K562 (cell line): ENCODE data around the gene PNPLA2. TPM values are rescaled to one million over a fixed set of nuclear protein-coding genes. Genes with fewer than 3 reads are reported as not detected.

ENCODE experiments used
- ATF7 ChIP-seq: fragments of 450-650 bp; IDR thresholded peaks from 2 replicates; pipeline ENCODE4 v1.7.1; 2014; ENCODE audit warnings: mild to moderate bottlenecking, moderate library complexity
- BRD4 ChIP-seq: fragments of 200-600 bp; sonication (generic); IDR thresholded peaks from 2 replicates; pipeline ENCODE4 v1.6.1; 2017; ENCODE audit warnings: inconsistent platforms
- CBFB ChIP-seq: sonication (generic); formaldehyde crosslinking; IDR thresholded peaks from 2 replicates; pipeline ENCODE4 v1.4.0; 2020; ENCODE audit warnings: mild to moderate bottlenecking, missing genetic modification reagents
- CEBPB ChIP-seq: fragments of 450-650 bp; IDR thresholded peaks from 2 replicates; pipeline ENCODE4 v1.6.1; 2016; ENCODE audit warnings: missing genetic modification characterization, missing compliant biosample characterization
- CTBP1 ChIP-seq: fragments of 450-650 bp; IDR thresholded peaks from 2 replicates; pipeline ENCODE4 v1.6.1; 2016; ENCODE audit warnings: borderline replicate concordance
- DPF2 ChIP-seq: fragments of 450-650 bp; IDR thresholded peaks from 2 replicates; pipeline ENCODE4 v1.6.1; 2016
- E2F1 ChIP-seq: sonication (generic); formaldehyde crosslinking; IDR thresholded peaks from 2 replicates; pipeline ENCODE4 v1.8.1; 2023; ENCODE audit warnings: mild to moderate bottlenecking, missing genetic modification reagents, moderate library complexity
- EGR1 ChIP-seq: fragments of 450-650 bp; conservative IDR thresholded peaks from 2 replicates; pipeline ENCODE4 v1.6.1; 2017; ENCODE audit warnings: mild to moderate bottlenecking
- HDAC2 ChIP-seq: fragments of 450-650 bp; IDR thresholded peaks from 2 replicates; pipeline ENCODE4 v1.6.1; 2016; ENCODE audit warnings: mild to moderate bottlenecking
- HDGF ChIP-seq: fragments of 450-650 bp; IDR thresholded peaks from 2 replicates; pipeline ENCODE4 v1.6.1; 2016
- ILF3 ChIP-seq: fragments of 450-650 bp; IDR thresholded peaks from 2 replicates; pipeline ENCODE4 v1.6.1; 2018; ENCODE audit warnings: antibody characterized with exemption, mild to moderate bottlenecking, moderate library complexity, borderline replicate concordance
- KAT8 ChIP-seq: fragments of 450-650 bp; IDR thresholded peaks from 2 replicates; pipeline ENCODE4 v1.6.1; 2016; ENCODE audit warnings: low read depth, mild to moderate bottlenecking
- KLF6 ChIP-seq: fragments of 250-450 bp; sonication (Bioruptor Pico); IDR thresholded peaks from 2 replicates; pipeline ENCODE4 v1.4.0; 2020; ENCODE audit warnings: mild to moderate bottlenecking, moderate library complexity, borderline replicate concordance
- MEF2D ChIP-seq: conservative IDR thresholded peaks from 2 replicates; pipeline ENCODE4 v1.6.1; 2016; ENCODE audit warnings: low read depth, missing genetic modification characterization, missing compliant biosample characterization
- RERE ChIP-seq: sonication (generic); formaldehyde crosslinking; IDR thresholded peaks from 2 replicates; pipeline ENCODE4 v1.8.0; 2023; ENCODE audit warnings: missing genetic modification reagents, mild to moderate bottlenecking, borderline replicate concordance
- SMARCA4 ChIP-seq: fragments of 450-650 bp; IDR thresholded peaks from 2 replicates; pipeline ENCODE4 v1.6.1; 2016
- TEAD1 ChIP-seq, 2 experiments: fragments of 450-650 bp in 1 of 2; sonication (generic) in 1 of 2; formaldehyde crosslinking; IDR thresholded peaks; 2 replicates each; pipeline versions ENCODE4 v1.4.0 to v1.8.0; 2020 to 2022; ENCODE audit warnings: mild to moderate bottlenecking in 2 of 2, missing genetic modification reagents in 1 of 2
- TRIM25 ChIP-seq: fragments of 450-650 bp; IDR thresholded peaks from 2 replicates; pipeline ENCODE4 v1.7.0; 2016; ENCODE audit warnings: borderline replicate concordance
- U2AF2 ChIP-seq: fragments of 200-400 bp; formaldehyde crosslinking; optimal IDR thresholded peaks from 2 replicates; pipeline ENCODE3; 2017; ENCODE audit warnings: low read depth, mild to moderate bottlenecking, low read length
- ZNF143 ChIP-seq: sonication (generic); formaldehyde crosslinking; IDR thresholded peaks from 2 replicates; pipeline ENCODE4 v1.9.0; 2022; ENCODE audit warnings: mild to moderate bottlenecking, missing genetic modification reagents
- ZNF316 ChIP-seq: fragments of 450-650 bp; IDR thresholded peaks from 2 replicates; pipeline ENCODE4 v1.6.1; 2016
- polyA plus RNA-seq, 8 experiments: library from polyadenylated mRNA; depleted of rRNA in 4 of 8; stranded (reverse) in 5 of 8; unstranded in 3 of 8; fragments of >200 nt; fragmentation: Nextera tagmentation in 2 of 8; fragmentation: Illumina TruSeq in 1 of 8; extraction: Ambion mirVana in 2 of 8; extraction: Trizol in 1 of 8; gene quantifications; 2 replicates each; pipeline versions ENCODE4 v1.2.1 to v1.2.3, GENCODE V29; 2011 to 2014; ENCODE audit warnings: inconsistent platforms in 1 of 8, missing spikeins in 1 of 8
- total RNA-seq, 7 experiments: library from RNA; depleted of rRNA in 6 of 7; stranded (reverse); fragments of >200 nt in 6 of 7; fragmentation: Illumina TruSeq in 2 of 7; extraction: Trizol in 2 of 7; gene quantifications; 2 replicates each; pipeline versions ENCODE4 v1.2.1 to v1.2.3, GENCODE V29; 2011 to 2021; ENCODE audit warnings: low replicate concordance in 1 of 7

PNPLA2 gene
- total and polyA plus RNA-seq, 9 of the 15 experiments (the other 6 are each of a cell fraction or from before 2014, with no cell fraction given), result 0.39 to 87.1 (median 8.4) TPM

GRCh38 chr11:833849-834311, 15.2 kb downstream of the PNPLA2 start (continued):
- TF ChIP-seq ILF3 (no peak), ZNF143 (CRISPR knock-in tag) (no peak), HDGF (0 out of 2 replicates have a peak, but pooled peaks have one; percentile 29), CBFB (CRISPR knock-in tag) (0 out of 2 replicates have a peak, but pooled peaks have one; percentile 32), SMARCA4 (peak; percentile 19; the same call in 1 of the 2 replicates), DPF2 (peak; percentile 50; the same call in 1 of the 2 replicates), TEAD1 (CRISPR knock-in tag; IDR thresholded peaks at IDR 0.05) (peak in 1 of 2 experiments; percentile 15; a peak in 1 of 4 replicates), EGR1 (no peak), CEBPB (peak; percentile 6; the same call in 1 of the 2 replicates), KLF6 (CRISPR knock-in tag) (no peak), E2F1 (CRISPR knock-in tag) (no peak), RERE (no peak), KAT8 (no peak), ATF7 (no peak), BRD4 (no peak), U2AF2 (no peak), ZNF316 (0 out of 2 replicates have a peak, but pooled peaks have one; percentile 13), TRIM25 (no peak), HDAC2 (0 out of 2 replicates have a peak, but pooled peaks have one; percentile 34), MEF2D (0 out of 2 replicates have a peak, but pooled peaks have one; percentile 31), CTBP1 (no peak)
